Bronchial epithelial cell (primary cell): ENCODE data around the gene ESYT1. TPM values are rescaled to one million over a fixed set of nuclear protein-coding genes. Genes with fewer than 3 reads are reported as not detected.

Experiments
- DNase-seq: peaks from one replicate; pipeline ENCODE4 v3.0.0-alpha.2; 2010; ENCODE audit warnings: low read depth
- FAIRE-seq: peaks from 2 replicates; lab custom pipeline; 2011; peaks lifted over from hg19 to GRCh38; lab: Jason Lieb, UNC
- H3K27me3 ChIP-seq: 2 replicates; pipeline ENCODE4 v1.5.1; 2011; ENCODE audit warnings: low read length; ENCODE audit not compliant: control insufficient read depth, insufficient read depth
- H3K36me3 ChIP-seq: 2 replicates; pipeline ENCODE4 v1.5.1; 2011; ENCODE audit warnings: low read length; ENCODE audit not compliant: control insufficient read depth, insufficient read depth
- H3K4me3 ChIP-seq: 2 replicates; pipeline ENCODE4 v1.5.1; 2011; ENCODE audit warnings: mild to moderate bottlenecking, low read depth, low read length, control low read depth
- CTCF ChIP-seq: IDR thresholded peaks from 2 replicates; pipeline ENCODE4 v1.5.1; 2011; ENCODE audit warnings: mild to moderate bottlenecking, moderate library complexity, low read length, control low read depth, inconsistent platforms; ENCODE audit not compliant: insufficient read depth, severe bottlenecking
- total RNA-seq: library from RNA; depleted of rRNA; stranded (reverse); fragments of >200 nt; gene quantifications from 2 replicates; pipeline ENCODE4 v1.2.1, GENCODE V29; 2014

The ESYT1 gene
- total RNA-seq, 1 donor from 2014 or later, result 253 TPM

- FAIRE-seq (no peak), DNase-seq (peak; percentile 47)
- no peaks in the 10 kb centered on the region for H3K27me3 ChIP-seq
- TF ChIP-seq CTCF, result no peak
- peaks cover 3% of the 10 kb centered on the region for H3K36me3 ChIP-seq
- peak overlapping the region; percentile 91 for H3K4me3 ChIP-seq
Measured at GRCh38 chr12:56080556-56081138, 47.4 kb upstream of the ESYT1 start.

DNA sequence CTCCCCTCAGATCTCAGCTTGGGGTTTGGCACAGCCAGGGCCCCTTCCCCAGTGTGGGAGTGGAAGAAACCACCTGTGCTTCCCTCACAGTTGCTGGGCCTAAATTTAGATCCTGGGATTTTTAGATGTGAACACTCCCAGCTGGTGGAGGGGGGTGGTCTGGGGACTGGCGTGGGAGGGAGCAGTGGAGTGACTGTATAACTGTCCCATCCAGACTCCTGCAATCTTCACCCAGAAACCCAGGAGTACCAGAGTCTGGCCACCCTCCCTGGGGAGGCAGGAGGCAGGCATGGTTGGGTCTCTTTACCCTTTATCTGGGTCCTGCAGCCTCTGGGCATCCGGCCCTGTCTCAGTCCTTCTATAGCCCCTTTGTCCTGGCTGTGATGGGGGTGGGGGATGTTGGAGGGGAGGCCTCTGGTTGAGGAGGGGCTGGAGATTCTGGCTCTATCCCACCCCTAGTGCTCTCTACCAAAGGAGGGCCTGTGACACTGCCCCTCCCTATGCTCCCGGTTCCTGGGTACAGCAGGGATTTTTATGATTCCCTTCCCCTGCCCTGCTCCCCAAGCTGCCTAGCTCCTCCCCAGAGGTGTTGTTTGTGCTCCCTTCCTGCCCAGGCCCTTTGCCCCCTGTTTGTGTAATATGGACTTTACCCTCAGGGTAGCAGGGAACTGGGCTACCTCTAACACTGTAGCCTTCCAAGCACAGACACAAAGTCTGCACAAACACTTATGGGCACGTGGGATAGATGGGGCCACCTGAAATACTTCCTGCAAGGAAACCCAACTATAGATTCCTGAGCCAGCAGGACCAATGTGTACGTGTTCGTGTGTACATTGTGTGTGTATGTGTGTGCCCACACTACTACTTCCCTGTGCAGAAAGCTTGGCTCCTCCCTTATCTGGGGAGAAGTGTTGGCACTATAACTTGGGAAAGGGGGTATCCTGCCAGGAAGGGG is 46.4 kb upstream of the ESYT1 start:
- Histone ChIP-seq H3K36me3 (peaks cover 4% of the 10 kb centered on the region), H3K27me3 (no peaks in the 10 kb centered on the region), H3K4me3 (peak overlapping the region; percentile 91)
- DNase-seq, result no peak
- FAIRE-seq, result peak; percentile 50
- TF ChIP-seq CTCF, result no peak

- DNase-seq (no peak), FAIRE-seq (peak; percentile 18)
- no peak for TF ChIP-seq CTCF
- Histone ChIP-seq H3K27me3 (no peaks in the 10 kb centered on the region), H3K36me3 (peaks cover 4% of the 10 kb centered on the region), H3K4me3 (no peak overlapping the region)
Measured at GRCh38 chr12:56082382-56082781, 45.7 kb upstream of the ESYT1 start.

- H3K4me3 ChIP-seq, result no peak overlapping the region
- H3K36me3 ChIP-seq, result peaks cover 9% of the 10 kb centered on the region
- TF ChIP-seq CTCF, result no peak
- FAIRE-seq, result no peak
- no peaks in the 10 kb centered on the region for H3K27me3 ChIP-seq
- no peak for DNase-seq
Measured at GRCh38 chr12:56082967-56083366, 45.1 kb upstream of the ESYT1 start.

GRCh38 chr12:56084958-56085543 is 43.0 kb upstream of the ESYT1 start:
- Histone ChIP-seq H3K4me3 (no peak overlapping the region), H3K36me3 (peaks cover 12% of the 10 kb centered on the region), H3K27me3 (no peaks in the 10 kb centered on the region)
- TF ChIP-seq CTCF, result peak; percentile 64
- no peak for FAIRE-seq
- DNase-seq, result peak; percentile 18
